ENCODE results near the gene RGL3. TPM values are rescaled to one million over a fixed set of nuclear protein-coding genes. Genes with fewer than 3 reads are reported as not detected.

RGL3 gene
- total RNA-seq, 1 donor from 2014 or later, result 3.6 TPM

GRCh38 chr19:11361771-11362731, 57.1 kb downstream of the RGL3 start:
- H3K9ac ChIP-seq (ENCODE audit: low read length), result no peak overlapping the region
- TF ChIP-seq EZH2 (IDR thresholded peaks at IDR 0.05; ENCODE audit: insufficient read depth, low read length), result no peak
- TF ChIP-seq CTCF (IDR thresholded peaks at IDR 0.05; ENCODE audit: insufficient read depth, low read depth, low read length), result no peak
- H3K4me2 ChIP-seq (ENCODE audit: low read length), result no peak overlapping the region
- Mint-ChIP-seq H3K36me3 (ENCODE audit: low read depth, unreplicated experiment) (peaks cover 23% of the 10 kb centered on the region), H3K27me3 (ENCODE audit: low read depth, unreplicated experiment) (peaks cover 6% of the 10 kb centered on the region), H3K27ac (ENCODE audit: unreplicated experiment) (no peak overlapping the region), H3K9me3 (ENCODE audit: unreplicated experiment) (no peaks in the 10 kb centered on the region), H3K4me3 (ENCODE audit: unreplicated experiment) (peak overlapping the region; percentile 34), H3K4me1 (ENCODE audit: low read depth, unreplicated experiment) (no peaks in the 10 kb centered on the region)
- no peak overlapping the region for H3K27ac ChIP-seq (ENCODE audit: low read depth, low read length)
- no peaks in the 10 kb centered on the region for H3K79me2 ChIP-seq (ENCODE audit: insufficient read depth, low read length)
- no peaks in the 10 kb centered on the region for H3K36me3 ChIP-seq (ENCODE audit: insufficient read depth, low read length)
- no peaks in the 10 kb centered on the region for H3K27me3 ChIP-seq (ENCODE audit: insufficient read depth, low read length)
- no peaks in the 10 kb centered on the region for H3K4me1 ChIP-seq (ENCODE audit: insufficient read depth, low read length)
- FAIRE-seq (no peak), DNase-seq (ENCODE audit: low read depth) (no peak)
- H4K20me1 ChIP-seq (ENCODE audit: insufficient read depth, low read length), result peaks cover 29% of the 10 kb centered on the region
- no peaks in the 10 kb centered on the region for H3K9me3 ChIP-seq (ENCODE audit: insufficient read depth, low read depth, low read length)
- no peak overlapping the region for H3K4me3 ChIP-seq (ENCODE audit: insufficient read depth, low read depth, low read length)
- H2AFZ ChIP-seq (ENCODE audit: low read depth, low read length), result no peak overlapping the region

- Histone ChIP-seq H3K79me2 (ENCODE audit: insufficient read depth, low read length) (peaks cover under 1% of the 10 kb centered on the region), H3K9me3 (ENCODE audit: insufficient read depth, low read depth, low read length) (no peaks in the 10 kb centered on the region), H3K27me3 (ENCODE audit: insufficient read depth, low read length) (no peaks in the 10 kb centered on the region), H3K4me2 (ENCODE audit: low read length) (no peak overlapping the region), H4K20me1 (ENCODE audit: insufficient read depth, low read length) (peaks cover 37% of the 10 kb centered on the region), H3K4me1 (ENCODE audit: insufficient read depth, low read length) (peaks cover 1% of the 10 kb centered on the region), H2AFZ (ENCODE audit: low read depth, low read length) (no peak overlapping the region), H3K4me3 (ENCODE audit: insufficient read depth, low read depth, low read length) (no peak overlapping the region), H3K9ac (ENCODE audit: low read length) (no peak overlapping the region), H3K36me3 (ENCODE audit: insufficient read depth, low read length) (no peaks in the 10 kb centered on the region), H3K27ac (ENCODE audit: low read depth, low read length) (no peak overlapping the region)
- TF ChIP-seq EZH2 (IDR thresholded peaks at IDR 0.05; ENCODE audit: insufficient read depth, low read length) (no peak), CTCF (IDR thresholded peaks at IDR 0.05; ENCODE audit: insufficient read depth, low read depth, low read length) (no peak)
- DNase-seq (ENCODE audit: low read depth) (no peak), FAIRE-seq (no peak)
- Mint-ChIP-seq H3K27me3 (ENCODE audit: low read depth, unreplicated experiment) (peaks cover 6% of the 10 kb centered on the region), H3K36me3 (ENCODE audit: low read depth, unreplicated experiment) (peaks cover 25% of the 10 kb centered on the region), H3K4me1 (ENCODE audit: low read depth, unreplicated experiment) (no peaks in the 10 kb centered on the region), H3K9me3 (ENCODE audit: unreplicated experiment) (no peaks in the 10 kb centered on the region), H3K4me3 (ENCODE audit: unreplicated experiment) (no peak overlapping the region), H3K27ac (ENCODE audit: unreplicated experiment) (no peak overlapping the region)
Observed at GRCh38 chr19:11361037-11361770, 57.9 kb downstream of the RGL3 start.

Measured in astrocyte (in vitro differentiated cells and primary cell).